ENCODE results near the gene UBASH3B.
"Not testable (repeated sequence)": the region's sequence is repeated elsewhere in the genome, so short reads cannot be mapped to it uniquely, and the experiment has no call there.

The UBASH3B gene

DNA sequence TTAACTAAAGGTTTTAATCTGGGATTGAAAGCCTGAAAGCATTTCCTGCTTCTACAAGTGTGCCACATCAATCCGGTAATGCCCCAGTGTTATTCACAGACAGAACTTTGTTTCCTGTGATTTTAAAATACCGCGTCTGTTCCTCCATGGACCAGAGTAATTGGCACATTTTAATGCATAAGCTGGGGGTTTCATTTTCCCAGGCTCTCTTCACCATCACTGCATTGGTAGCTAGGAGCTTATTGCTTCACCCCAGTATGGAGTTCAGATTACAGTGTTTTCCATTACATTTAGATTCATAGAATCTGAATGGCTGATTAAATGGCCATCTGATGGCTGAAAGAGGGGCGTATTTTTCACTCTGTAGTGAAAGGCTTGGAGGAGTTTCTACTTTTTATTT lies 157.1 kb downstream of the UBASH3B start:
- DNase-seq (ENCODE audit: low read depth in 2 of 2) = no peak

DNA sequence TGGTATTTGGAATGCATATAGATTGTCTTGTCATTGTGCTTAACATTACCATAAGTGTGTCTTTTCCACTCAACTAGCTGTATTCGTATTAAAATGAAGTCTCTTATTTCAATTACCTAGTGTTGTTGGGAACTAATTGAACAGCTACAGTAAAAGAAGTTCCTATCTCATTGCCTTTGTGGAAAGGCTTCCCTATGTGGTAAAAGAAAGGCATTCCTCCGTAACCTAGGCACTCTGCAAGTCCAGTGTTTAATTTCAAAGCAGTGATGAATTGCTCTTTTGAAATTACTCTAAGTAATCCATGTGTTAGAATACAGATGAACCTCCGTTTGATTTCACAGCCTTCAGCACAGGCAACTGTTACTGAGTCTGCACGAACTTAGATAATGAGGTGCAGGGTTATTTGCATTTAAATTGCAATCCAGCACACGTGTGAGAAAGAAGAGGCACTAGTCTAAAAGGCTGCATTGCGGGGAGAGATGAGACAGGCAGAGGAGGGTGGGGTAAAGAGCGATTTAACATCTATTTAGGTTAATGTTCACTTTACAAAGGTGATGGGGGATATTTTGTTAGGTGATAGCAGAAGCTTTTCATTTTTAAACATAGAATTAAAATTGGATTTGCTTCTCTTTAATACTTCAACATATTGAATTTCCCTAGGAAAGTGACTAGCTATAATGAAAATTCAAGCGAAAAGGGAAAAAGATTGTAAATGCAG lies 157.8 kb downstream of the UBASH3B start:
- DNase-seq (ENCODE audit: low read depth in 2 of 2) = no peak

DNA sequence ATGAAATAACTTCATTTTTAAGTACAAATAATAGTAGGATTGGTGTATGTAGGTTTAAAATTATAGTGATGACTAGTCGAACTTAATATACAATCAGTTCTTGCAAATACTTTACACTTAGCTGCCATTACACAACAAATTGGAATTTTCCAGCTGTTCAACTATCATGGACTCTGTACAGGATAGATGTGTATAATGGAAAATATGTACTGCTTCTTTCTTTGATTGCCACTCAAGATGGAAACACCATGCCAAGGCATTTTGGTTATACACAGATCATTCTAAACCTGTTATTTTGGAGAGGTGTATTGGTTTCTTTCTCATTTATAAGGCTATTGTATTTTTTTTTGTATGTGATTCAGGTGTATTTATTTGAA lies 158.4 kb downstream of the UBASH3B start:
- no peak for DNase-seq (ENCODE audit: low read depth in 2 of 2)

GRCh38 chr11:122814401-122814800 lies 158.9 kb downstream of the UBASH3B start:
- DNase-seq (ENCODE audit: low read depth in 2 of 2) = no peak

DNA sequence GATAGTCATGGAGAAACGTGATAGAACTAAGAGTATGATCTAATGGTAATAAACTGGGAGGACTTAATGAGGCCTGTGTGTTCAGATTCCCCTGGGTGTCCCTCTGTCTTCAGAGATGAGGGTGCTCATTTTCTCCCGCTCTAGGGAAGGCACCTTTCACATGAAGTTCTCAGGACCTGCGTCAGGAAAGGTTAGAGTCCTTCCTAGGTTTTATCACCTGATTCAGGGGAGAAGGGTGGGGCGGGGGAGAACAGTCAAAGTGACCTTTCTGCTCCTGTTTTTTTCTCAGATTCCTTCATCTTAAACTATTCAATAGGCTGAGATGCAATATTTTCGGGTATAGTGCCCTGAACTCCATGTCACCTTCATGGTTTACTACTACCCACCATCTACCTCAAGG lies 160.4 kb downstream of the UBASH3B start:
- no peak for DNase-seq (ENCODE audit: low read depth in 2 of 2)

GRCh38 chr11:122816761-122817520 lies 161.4 kb downstream of the UBASH3B start:
- DNase-seq (ENCODE audit: low read depth in 2 of 2) = no peak

- no peak for DNase-seq (ENCODE audit: low read depth in 2 of 2)
Measured at GRCh38 chr11:122820158-122820557, 164.6 kb downstream of the UBASH3B start.

- no peak for DNase-seq (ENCODE audit: low read depth in 2 of 2)
Measured at GRCh38 chr11:122821169-122821568, 165.6 kb downstream of the UBASH3B start.

- DNase-seq (ENCODE audit: low read depth in 2 of 2) = no peak
Measured at GRCh38 chr11:122822241-122822640, 166.7 kb downstream of the UBASH3B start.

GRCh38 chr11:122823564-122823963 lies 168.0 kb downstream of the UBASH3B start:
- DNase-seq (ENCODE audit: low read depth in 2 of 2) = no peak

- DNase-seq (ENCODE audit: low read depth in 2 of 2) = not testable (repeated sequence)
Measured at GRCh38 chr11:122829371-122829770, 173.8 kb downstream of the UBASH3B start.

DNA sequence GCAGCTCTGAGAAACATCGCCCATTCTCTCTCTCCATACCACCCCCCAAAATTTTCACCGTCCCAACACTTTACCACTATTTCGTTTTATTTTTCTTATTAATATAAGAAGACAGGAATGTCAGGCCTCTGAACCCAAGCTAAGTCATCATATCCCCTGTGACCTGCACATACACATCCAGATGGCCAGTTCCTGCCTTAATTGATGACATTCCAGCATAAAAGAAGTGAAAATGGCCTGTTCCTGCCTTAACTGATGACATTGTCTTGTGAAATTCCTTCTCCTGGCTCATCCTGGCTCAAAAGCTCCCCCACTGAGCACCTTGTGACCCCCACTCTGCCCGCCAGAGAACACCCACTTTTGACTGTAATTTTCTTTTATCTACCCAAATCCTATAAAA lies 176.8 kb downstream of the UBASH3B start:
- DNase-seq (ENCODE audit: low read depth in 2 of 2) = not testable (repeated sequence)

GRCh38 chr11:122832721-122833470 lies 177.4 kb downstream of the UBASH3B start:
- no peak for DNase-seq (ENCODE audit: low read depth in 2 of 2)

DNA sequence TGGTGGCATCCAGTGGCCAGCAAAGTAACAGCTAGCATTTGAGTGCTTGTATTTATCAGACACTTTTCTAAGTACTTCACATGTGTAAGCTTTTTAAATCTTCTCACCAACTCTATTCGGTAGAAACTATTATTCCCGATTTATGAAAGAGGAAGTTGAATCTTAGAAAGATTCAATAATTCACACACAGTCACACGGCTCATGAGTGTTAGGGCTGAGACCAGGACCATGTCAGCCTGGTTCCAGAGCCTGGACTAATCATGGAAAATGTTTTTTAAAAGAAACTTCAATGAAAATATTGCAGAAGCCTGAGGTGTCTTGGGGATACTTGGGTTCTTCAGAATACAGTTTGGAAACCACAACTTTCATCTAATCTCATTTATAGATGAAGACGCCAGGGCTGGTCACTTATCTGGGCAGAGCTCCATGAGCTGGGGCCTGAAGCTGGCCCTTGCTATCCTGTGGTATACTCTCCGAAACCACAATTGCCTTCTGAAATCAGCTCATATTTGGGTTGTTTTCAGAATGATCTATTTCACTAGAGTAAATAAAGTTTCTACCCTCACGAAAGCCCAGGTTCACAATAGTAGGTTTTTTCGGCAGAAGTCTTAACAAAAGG lies 178.4 kb downstream of the UBASH3B start:
- DNase-seq (ENCODE audit: low read depth in 2 of 2) = no peak

GRCh38 chr11:122836916-122837315 lies 181.4 kb downstream of the UBASH3B start:
- DNase-seq (ENCODE audit: low read depth in 2 of 2) = no peak

- no peak for DNase-seq (ENCODE audit: low read depth in 2 of 2)
Measured at GRCh38 chr11:122837528-122838346, 182.2 kb downstream of the UBASH3B start.

GRCh38 chr11:122843281-122844141 lies 188.0 kb downstream of the UBASH3B start:
- DNase-seq (ENCODE audit: low read depth in 2 of 2) = no peak

DNA sequence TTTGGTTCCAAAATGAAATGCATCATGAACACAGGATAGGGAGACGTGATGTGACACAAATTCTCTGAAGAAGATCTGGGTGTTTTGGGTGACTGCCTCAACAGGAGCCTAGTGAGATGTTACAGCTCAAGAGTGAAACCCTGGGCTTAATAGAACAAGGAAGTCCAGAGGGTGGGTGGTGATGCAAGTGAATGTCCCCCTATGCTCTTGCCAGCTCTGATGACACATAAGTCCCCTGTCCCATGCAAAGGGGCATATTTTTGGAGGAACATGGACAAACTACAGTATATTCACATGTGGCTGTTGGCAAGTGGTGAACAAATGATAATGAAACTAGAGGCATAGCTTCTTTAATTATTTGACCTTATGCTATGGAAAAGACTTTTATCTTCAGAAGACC lies 191.9 kb downstream of the UBASH3B start:
- no peak for DNase-seq (ENCODE audit: low read depth in 2 of 2)

GRCh38 chr11:122848186-122848585 lies 192.7 kb downstream of the UBASH3B start:
- DNase-seq (ENCODE audit: low read depth in 2 of 2) = no peak

DNA sequence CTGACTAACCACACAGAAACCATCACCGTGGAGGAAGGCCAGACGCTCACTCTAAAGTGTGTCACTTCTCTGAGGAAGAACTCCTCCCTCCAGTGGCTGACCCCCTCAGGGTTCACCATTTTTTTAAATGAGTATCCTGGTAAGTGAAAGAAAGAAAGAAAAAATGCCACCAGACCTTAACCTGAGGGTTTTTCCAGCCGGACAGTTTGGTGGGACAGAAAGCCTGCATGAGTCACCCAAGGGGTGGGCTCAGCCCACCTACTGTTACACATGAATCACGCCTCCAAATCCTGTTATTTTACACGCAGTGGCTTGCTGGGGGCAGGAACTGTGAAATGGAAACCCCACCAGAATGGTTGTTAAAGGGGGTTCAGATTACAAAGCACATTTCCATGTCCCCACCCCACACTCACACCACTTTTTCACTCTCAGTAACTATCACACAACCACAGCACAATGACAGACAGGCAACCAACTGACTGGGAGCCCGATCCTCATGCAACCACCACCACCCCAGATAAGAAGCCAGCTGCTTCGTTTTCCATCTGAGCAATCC lies 194.6 kb downstream of the UBASH3B start:
- DNase-seq (ENCODE audit: low read depth in 2 of 2) = peak in 1 of 2 experiments; percentile 12

Data from fibroblast of skin of left quadriceps (primary cell).